CD4-positive, alpha-beta T cell treated with Interferon alpha-2 for 1 hour (primary cell): ENCODE data around the gene BEST2.

ENCODE experiments used
- DNase-seq, 2 donors: peaks; one replicate each; pipeline ENCODE4 v3.0.0-alpha.2; 2020 to 2022

BEST2 gene

GRCh38 chr19:12801466-12802266 is 50.1 kb downstream of the BEST2 start, which contains the start of the genes PRDX2 and THSD8:
TSS of gene PRDX2 (minus strand) at chr19:12801800. CDS start at chr19:12801261, 539 bp downstream.
TSS of gene THSD8 (plus strand) at chr19:12802069. CDS start at chr19:12802072, 3 bp downstream.
- peak; percentile 75 to 85 for DNase-seq

GRCh38 chr19:12802267-12803106 is 50.9 kb downstream of the BEST2 start:
- DNase-seq: no peak

- DNase-seq: no peak
These were observed 52.5 kb downstream of the BEST2 start for GRCh38 chr19:12804051-12804450.

GRCh38 chr19:12806242-12807081 is 54.9 kb downstream of the BEST2 start, which contains the start of gene RNASEH2A:
TSS of gene RNASEH2A (plus strand) at chr19:12806584. CDS start at chr19:12806674, 90 bp downstream.
- DNase-seq: peak; percentile 84 to 90
